HG02973 (cell line): Measurements from ENCODE around the gene MAP3K5.

Experiments
- ATAC-seq: cut with Tn5 transposase; IDR thresholded peaks from one replicate; pipeline ENCODE4 v1.9.1; 2021; ENCODE audit warnings: moderate library complexity; ENCODE audit not compliant: unreplicated experiment

Gene MAP3K5

GRCh38 chr6:136526196-136526930, 265.9 kb downstream of the MAP3K5 start:
- no peak for ATAC-seq

- ATAC-seq = no peak
These were observed 266.6 kb downstream of the MAP3K5 start for GRCh38 chr6:136525586-136526195.

DNA sequence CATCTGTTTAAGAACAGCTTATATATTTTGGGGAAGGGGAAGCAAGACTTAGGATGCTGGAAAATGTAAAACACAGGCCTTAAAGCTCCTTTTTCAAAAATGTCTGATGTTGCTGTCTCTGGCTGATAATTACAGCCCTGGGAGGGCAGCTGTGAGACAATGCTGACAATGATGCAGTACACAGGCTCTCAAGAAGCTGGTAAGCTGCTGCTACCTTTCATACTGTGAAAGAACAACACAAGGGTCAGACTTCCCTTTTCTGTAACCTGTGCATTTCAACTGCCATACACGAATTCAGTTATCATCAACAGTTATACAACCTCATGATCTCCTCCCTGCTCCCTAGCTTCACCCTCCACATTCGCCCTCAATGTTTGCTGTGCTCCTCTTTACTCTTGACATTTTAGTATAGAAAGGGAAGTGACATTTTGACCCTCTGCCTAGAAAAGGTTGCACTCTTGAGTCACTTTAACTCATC, 267.3 kb downstream of the MAP3K5 start:
- ATAC-seq = no peak

DNA sequence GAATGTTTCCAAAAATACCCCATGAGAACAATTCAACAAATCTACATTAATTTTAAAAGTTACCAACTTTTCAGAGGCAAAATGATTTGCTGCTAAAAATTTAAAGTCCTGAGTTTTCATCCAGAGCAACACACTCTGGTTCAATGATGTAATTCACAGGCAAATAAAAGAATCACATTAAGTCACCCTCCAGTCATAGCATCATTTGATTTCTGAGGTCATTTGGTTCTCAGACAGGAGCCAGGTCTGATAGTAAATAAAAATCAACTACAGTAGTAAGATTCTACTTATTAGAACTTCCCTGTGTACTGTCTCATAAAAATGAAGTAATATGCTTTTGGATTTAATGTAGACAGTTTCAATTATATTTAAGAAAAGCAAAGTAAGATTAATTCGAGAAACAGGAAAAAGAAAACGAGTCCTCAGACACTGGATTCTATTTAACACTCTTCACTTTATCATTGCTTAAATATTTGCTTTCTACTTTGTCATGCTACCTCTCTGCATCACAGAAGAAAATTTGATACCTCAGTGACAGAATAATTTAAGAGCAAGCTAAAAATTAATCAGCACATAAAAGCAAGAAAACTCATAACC, 267.8 kb downstream of the MAP3K5 start:
- no peak for ATAC-seq

DNA sequence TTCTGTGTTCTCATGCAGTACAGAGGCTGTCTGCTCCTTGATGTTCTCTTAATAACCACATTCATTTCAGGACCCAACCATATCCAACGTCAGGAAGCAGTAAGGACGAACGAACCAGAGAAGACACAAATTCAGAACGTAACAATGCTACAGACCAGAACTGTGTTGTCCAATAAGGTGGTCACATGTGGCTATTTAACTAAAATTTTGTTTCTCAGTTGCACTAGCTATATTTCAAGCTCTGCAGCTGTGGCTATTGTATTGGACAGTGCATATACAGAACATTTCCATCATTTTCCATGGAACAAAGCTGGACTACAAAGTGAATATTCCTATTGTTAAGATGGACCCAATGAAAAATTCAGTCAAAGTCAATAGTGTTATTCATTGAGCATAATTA, 269.1 kb downstream of the MAP3K5 start:
- no peak for ATAC-seq

DNA sequence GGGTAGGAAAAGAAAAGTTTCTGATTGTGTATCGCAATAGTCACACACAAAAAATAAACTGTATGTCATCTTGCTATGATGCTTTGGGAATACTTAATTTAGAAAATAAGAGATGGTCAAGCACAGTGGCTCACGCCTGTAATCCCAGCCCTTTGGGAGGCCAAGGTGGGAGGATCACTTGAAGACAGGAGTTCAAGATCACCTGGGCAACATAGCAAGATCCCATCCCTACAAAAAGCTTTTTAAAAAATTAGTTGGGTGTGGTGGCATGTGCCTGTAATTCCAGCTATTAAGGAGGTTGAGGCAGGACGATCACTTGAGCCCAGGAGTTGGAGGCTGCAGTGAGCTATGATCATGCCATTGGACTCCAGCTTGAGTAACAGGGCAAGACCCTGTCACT, 269.6 kb downstream of the MAP3K5 start:
- no peak for ATAC-seq

DNA sequence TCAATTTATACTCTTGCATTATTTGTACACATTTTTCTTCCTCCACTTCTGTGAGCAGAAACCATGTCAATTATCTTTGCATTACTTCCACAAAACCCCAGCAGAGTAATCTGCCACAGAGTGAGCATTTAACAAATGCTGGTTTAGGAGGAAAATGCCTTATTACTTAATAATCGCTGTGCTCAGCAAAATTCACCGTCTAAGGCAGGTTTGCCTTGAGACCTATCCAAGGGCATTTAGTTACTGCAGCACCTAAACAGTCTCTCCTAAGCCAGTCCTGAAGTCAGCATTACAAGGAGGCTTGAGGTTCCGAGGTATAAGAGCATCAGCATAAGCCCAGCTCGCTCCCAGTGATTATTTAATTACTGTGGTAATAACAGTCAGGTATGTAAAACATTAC, 270.4 kb downstream of the MAP3K5 start:
- no peak for ATAC-seq

DNA sequence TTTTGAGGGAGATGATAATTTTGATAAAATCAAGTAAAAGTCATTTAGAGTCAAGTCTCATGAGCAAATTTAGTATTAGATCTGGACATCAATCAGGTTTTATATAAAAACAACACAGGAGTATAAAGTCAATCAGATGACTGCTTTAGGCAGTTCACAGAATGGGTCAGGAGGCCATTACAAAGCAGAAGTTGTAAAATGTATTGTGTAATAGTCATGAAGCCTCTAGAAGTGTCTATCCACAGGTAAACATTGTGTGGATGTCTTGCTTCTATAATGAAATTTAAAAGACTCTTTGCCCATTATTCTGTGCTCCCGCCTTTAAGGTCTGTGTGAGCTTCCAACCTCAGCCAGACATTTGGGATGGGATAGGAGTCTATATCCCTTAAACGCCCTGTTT, 270.9 kb downstream of the MAP3K5 start:
- no peak for ATAC-seq

DNA sequence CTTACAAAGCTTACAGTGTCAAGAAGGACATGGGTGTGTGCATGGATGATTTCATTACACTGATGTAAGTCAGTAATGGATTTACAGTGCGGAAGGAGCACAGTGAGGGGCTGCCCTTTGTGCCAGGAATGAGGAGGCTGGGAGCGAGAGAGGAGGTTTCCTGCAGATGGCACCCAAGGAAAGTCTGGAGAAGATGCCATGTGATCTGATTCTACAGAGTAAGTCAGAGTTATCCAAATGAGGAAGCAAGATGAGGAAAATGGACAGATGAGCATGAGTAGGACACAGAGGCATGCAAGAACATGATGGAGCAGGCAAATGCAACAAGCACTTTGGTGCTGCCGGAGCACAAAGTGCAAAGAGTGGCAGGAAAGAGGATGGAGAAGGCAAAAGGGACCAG, 271.8 kb downstream of the MAP3K5 start:
- ATAC-seq = no peak

GRCh38 chr6:136517582-136517981, 274.7 kb downstream of the MAP3K5 start:
- no peak for ATAC-seq

DNA sequence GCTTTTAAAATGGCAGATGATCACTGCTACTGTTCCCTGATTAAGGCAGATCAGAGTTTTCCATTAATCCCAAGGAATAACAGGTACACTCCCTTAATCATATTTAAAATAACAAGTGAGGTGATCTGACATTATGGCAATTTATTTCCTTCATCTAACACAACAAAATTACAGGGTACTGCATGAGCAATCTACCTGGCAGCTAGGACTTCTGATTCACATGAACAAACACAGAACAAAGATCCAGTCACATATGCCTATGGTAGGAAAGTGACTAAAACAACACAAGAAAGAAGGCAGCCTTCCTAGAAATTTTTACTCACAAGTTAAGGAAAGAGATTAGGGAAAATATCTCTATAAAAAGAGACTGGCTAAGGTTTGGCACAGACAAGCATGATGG, 275.3 kb downstream of the MAP3K5 start:
- ATAC-seq = no peak

DNA sequence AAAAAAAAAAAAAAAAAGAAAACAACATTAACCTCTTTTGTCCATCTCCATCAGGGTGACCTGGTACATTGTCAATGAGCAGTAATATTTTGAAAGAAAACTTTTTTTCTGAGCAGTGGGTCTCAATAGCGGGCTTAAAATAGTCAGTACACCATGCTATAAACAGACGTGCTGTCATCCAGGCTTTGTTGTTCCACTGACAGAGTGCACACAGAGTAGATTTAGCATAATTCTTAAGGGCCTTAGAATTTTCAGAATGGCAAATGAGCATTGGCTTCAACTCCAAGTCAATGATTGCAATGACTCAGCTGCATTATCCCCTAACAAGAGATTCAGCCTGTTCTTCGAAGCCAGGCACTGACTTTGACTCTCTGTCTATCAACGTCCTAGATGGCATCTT, 277.7 kb downstream of the MAP3K5 start:
- no peak for ATAC-seq

- ATAC-seq = no peak
These were observed 280.4 kb downstream of the MAP3K5 start for GRCh38 chr6:136511926-136512325.

DNA sequence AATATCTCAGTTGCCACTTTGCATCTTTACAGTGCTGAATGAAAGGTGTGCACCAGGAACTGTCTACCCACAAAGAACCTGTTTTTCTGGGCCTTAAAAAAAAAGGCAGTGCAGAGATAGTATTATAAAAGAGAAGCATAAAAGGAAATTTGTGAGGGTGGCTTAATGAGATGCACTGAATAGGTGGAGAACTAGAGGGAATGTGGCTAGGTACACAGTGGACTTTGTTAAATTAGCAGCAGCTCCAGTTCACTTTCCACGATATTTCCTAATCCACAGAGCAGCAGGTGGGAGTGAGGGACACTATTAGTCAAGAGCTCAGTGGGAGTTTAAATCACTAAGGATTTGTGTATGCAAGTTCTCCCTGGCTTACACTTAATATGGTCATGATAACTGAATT, 280.9 kb downstream of the MAP3K5 start:
- ATAC-seq = no peak

- no peak for ATAC-seq
These were observed 281.5 kb downstream of the MAP3K5 start for GRCh38 chr6:136510782-136511181.

DNA sequence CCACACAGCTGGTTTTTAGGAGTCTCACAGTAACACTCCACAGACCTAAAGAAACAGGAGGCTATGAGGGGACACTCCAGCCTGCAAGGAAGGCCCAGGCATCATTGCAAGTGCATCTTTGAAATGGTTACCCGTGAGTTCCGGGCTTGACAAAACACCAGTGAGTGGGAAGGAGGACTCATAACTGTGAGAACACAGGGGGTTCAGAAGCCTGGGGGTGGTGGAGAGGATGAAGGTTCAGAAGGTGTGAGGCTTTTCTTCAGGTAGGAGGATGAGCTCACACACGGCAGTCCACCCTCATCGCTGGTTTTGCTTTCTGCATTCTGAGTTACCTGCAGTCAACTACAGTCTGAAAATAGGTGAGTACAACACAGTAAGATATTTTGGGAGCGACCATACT, 282.0 kb downstream of the MAP3K5 start:
- ATAC-seq = no peak

- ATAC-seq = no peak
These were observed 283.4 kb downstream of the MAP3K5 start for GRCh38 chr6:136508725-136509392.
